Activated CD8-positive, alpha-beta memory T cell treated with anti-CD3 and anti-CD28 coated beads for 1 hour (primary cell): ENCODE results near the gene TEX26.
"Not testable (repeated sequence)": the region's sequence is repeated elsewhere in the genome, so short reads cannot be mapped to it uniquely, and the experiment has no call there.

Source experiments
- DNase-seq, 2 donors: peaks; one replicate each; pipeline ENCODE4 v3.0.0-alpha.2; 2020; ENCODE audit warnings: low read depth in 1 of 2; ENCODE audit errors: extremely low read depth in 1 of 2

Gene TEX26

GRCh38 chr13:30918662-30919405, 13.6 kb upstream of the TEX26 start:
- no peak for DNase-seq

DNA sequence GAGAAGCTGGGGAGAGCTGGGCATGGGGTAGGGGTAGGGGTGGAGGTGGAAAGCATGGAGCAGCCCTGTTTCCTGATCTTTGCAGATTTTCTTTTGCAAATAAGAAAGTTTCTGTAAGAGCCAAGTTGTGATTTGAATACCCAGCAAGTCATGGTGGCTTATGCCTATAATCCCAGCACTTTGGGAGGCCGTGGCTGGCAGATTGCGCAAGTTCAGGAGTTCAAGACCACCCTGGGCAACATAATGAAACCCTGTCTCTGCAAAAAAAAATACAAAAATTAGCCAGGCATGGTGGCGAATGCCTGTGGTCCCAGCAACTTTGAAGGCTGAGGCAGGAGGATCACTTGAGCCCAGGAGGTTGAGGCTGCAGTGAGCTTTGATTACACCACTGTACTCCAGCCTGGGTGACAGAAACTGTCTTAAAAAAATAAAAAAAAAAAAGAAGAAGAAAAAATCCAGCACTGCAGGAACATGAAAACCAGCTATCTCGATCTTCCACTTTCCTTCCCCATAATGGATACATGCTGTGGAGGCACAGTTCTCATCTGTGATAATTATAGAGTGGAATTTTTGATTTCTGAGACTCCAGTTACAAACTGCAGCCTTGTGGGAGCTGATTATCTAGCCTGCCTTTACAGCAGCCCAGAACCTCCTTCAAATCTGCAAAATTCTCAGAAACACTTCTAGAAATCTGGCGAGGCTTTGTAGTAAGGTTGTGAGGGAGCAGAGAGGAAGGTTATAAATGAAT, 12.1 kb upstream of the TEX26 start:
- DNase-seq, result no peak

GRCh38 chr13:30923418-30923817, 9.0 kb upstream of the TEX26 start:
- DNase-seq, result no peak

GRCh38 chr13:30924721-30925120, 7.7 kb upstream of the TEX26 start:
- DNase-seq, result no peak

DNA sequence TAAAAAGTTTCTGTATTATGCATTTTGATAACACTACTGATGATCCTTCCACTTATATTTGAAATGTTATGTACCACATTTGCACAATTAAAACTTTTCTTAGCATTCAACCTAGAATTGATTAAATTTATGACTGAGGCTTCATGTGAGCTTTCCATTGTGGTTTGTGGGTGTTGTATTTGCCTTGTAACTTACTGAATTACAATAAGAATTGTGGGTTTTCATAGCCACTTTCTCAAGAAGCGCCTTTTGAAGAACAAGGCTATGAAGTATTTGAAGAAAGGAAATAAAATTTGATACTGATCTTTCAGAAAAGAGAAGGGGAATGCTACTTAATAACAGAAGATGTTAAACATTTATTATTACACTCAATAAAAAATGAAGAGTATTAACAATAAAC, 7.0 kb upstream of the TEX26 start:
- DNase-seq, result no peak

- DNase-seq, result no peak
Measured at GRCh38 chr13:30926781-30927180, 5.7 kb upstream of the TEX26 start.

DNA sequence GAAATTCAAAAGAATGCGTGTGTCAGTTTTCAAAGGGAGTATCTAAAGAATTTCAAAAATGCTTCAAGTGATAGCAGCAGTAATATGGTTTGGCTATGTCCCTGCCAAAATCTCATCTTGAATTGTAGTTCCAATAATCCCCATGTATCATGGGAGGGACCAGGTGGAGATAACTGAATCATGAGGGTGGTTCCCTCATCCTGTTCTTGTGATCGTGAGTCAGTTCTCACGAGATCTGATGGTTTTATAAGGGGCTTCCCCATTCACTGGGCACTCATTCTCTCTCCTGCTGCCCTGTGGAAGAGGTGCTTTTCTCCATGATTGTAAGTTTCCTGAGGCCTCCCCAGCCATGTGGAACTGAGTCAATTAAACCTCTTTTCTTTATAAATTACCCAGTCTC, 5.3 kb upstream of the TEX26 start:
- DNase-seq, result not testable (repeated sequence)

- DNase-seq, result no peak
Measured at GRCh38 chr13:30927595-30927994, 4.9 kb upstream of the TEX26 start.

DNA sequence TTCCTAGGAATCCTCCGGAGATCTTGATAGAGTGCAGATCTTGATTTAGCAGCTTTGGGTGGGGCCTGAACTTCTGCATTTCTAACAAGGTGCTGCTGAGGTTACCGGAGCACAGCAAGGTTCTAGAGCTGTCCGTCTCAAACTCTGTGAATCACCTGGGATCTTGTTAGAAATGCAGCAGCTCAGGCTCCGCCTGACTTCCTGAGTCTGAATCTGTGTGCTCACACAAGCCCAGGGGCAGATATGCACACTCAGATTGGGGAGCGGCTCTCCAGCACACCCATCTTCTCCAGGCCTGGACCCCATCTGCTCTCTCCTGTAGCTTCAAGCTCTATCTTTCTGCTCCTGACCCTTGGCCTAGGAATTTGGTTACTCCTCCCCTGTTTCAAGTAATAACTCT, 3.5 kb upstream of the TEX26 start:
- DNase-seq, result no peak

- DNase-seq, result no peak
Measured at GRCh38 chr13:30933354-30933670, 856 bp downstream of the TEX26 start.

DNA sequence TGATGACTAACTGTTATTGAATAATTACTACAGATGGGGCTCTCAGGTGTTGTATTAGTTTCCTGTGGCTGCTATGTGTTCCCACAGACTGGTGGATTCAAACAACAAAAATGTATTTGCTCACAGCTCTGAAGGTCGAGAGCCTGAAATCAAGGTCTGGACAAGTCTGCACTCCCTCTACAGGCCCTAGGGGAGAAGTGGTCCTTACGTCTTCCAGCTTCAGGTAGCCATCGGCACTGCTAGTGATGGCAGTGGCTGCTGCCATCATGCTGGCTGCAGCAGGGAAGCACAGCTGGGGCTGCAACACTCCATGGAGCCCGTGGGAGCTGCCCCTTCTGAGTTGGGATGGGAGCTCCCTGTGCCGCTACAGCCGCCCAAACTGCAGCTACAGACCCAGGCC, 1.9 kb downstream of the TEX26 start:
- DNase-seq, result no peak

DNA sequence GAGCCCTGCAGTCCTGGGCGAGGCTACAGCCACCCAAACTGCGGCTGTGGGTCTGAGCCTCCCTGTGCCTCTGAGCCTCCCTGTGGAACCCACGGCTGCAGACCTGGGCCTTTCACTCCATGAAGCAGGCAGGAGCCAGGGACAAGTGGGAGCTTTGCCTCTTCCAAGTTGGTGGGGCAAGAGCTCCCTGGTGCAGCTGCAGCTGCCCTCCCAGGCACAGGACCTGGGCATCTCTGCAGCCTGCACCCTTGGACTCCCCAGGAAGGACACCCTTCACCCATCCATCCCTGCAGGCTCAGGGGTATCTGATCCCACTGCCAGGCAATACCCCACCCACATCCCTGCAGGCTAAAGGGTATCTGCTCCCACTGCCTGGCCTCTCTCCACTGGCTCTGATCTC, 2.3 kb downstream of the TEX26 start:
- DNase-seq, result no peak

GRCh38 chr13:30936971-30937370, 4.5 kb downstream of the TEX26 start:
- DNase-seq, result no peak

- DNase-seq, result no peak
Measured at GRCh38 chr13:30943881-30944280, 11.4 kb downstream of the TEX26 start.

GRCh38 chr13:30957258-30957943, 24.9 kb downstream of the TEX26 start:
- DNase-seq, result no peak

DNA sequence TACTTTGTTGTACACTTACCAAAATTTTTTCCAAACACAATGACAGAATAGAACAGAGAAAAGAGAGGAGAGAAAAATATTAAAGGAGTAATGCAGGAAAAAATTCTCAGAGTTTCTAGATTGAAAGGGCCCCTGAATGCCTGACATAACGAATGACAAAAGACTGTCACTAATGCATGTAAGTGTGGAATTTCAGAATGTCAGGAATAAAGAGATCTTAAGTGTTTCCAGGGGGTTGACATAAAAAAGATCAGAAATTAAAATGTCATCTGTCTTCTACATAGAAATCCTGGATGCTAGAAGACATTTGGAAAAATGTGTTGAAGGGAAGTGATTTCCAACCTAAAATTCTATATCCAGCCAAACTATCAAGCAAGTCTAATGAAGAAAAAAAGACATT, 27.2 kb downstream of the TEX26 start:
- DNase-seq, result no peak

DNA sequence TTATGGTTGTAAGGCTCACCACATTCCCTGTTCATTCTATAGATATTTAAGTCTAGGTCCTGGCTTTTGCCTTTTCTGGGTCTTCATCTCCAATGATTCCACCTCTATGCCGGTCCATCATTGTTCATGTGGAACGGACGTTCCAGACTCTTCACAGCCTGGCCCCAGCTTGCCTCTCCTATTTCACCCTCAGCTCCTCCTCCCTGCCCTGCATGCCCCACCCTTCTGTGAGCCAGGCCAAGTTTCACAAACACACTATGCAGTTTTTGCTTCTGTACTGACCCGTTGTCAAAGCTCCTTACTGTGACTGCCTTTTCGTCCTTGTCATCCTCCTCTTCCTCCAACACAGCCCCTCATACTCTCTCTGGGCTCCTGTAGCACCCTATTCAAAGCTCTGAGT, 31.3 kb downstream of the TEX26 start:
- DNase-seq, result no peak

DNA sequence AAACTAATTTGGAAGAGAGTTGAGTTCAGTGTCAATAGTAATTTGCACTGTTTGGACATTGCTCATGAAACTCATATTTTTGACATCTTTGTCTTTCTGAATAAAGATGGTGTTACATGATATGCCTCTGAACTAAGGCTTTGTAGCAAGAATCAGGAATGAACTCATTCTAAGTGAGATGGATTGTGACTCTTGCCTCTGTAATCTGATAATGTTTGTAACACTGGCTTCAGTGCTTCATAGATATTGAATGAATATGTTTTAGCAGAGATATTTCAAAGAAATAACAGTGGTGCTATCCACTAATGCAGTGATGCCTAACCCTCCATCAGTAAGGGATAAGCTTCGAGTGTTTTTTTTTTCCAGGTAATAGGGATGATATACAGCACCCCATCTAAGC, 32.9 kb downstream of the TEX26 start:
- no peak for DNase-seq

GRCh38 chr13:30966101-30966500, 33.6 kb downstream of the TEX26 start:
- no peak for DNase-seq

DNA sequence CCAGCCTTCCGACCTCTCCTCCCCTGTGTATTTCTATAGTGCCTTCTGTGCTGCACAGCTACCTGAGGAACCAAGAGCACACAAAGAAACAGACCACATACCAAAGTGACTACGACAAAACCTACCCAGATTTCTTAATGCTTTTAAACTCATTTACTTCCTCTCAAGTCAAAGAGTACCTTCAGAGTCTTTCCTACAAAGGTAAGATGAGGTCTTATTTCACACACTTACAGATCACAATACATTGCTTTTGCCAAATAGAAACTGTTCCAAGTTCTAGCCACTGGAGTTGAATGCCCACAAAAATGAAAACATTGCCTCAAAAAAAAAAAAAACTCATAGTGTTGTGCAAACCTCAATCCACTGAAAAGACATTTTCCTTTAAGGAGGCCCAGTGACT, 36.4 kb downstream of the TEX26 start:
- DNase-seq, result no peak

GRCh38 chr13:30971575-30971974, 39.1 kb downstream of the TEX26 start:
- DNase-seq, result no peak

DNA sequence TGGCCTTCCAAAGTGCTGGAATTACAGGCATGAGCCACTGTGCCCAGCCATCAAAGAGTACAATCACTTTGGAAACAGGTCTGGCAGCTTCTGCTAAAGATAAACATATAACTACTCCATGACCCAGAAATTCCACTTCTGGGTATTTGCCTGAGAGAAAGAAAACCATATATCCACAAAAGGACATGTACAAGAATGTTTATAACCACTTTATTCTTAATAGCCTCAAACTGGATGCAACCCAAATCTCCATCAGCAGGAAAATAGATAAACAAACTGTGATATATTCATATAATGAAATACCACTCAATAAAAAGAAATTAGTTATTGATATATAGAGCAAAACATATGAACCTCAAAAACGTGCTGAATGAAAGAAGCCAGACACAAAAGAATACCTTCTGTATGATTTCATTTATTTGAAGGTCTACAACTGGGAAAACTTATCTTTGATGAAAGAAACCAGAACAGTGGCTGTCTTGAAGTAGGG, 40.5 kb downstream of the TEX26 start:
- DNase-seq, result no peak
